SU-DHL-6 (cell line): ENCODE data around the gene UBAC2.

Experiments
- CTCF ChIP-seq: fragments of 200-600 bp; sonication (generic); IDR thresholded peaks from one replicate; pipeline ENCODE4 v1.5.1; 2017; ENCODE audit warnings: antibody characterized with exemption, mild to moderate bottlenecking, low read length, moderate library complexity; ENCODE audit not compliant: insufficient read depth, poor library complexity, severe bottlenecking
- EZH2phosphoT487 ChIP-seq: fragments of 200-600 bp; sonication (generic), shearing (Covaris generic); conservative IDR thresholded peaks from 2 replicates; pipeline ENCODE4 v1.6.1; 2018; ENCODE audit warnings: mild to moderate bottlenecking, antibody characterized with exemption, low read length, moderate library complexity, mixed read lengths

DNA sequence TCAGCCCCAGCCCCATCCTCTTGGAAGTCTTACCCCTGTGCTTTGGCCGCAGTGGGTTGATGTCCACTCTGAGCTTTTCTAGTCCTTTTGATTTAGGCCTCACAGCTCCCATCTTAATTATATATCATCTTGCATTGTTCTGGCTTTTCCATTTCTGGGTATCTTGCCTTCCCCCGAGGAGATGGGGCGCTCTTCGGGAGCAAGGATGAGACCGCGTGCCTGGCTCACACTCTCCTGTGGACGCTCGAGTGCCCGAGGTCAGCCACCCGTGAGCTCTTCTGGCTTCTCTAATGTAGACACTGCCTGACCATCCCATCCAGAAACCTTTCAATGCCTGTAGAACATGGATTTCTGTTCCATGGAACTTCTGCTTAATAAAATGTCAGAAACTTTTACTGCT is 160.0 kb downstream of the UBAC2 start:
- TF ChIP-seq EZH2phosphoT487: no peak
- TF ChIP-seq CTCF: no peak
